K562 (cell line): ENCODE data around the gene NFE2. TPM values are rescaled to one million over a fixed set of nuclear protein-coding genes. Genes with fewer than 3 reads are reported as not detected.

ENCODE experiments used
- ATAC-seq: fragments of 200-7000 bp; cut with Tn5 transposase; 3 replicates; pipeline ENCODE4 v1.9.1; 2020; ENCODE audit warnings: moderate library complexity
- BruUV-seq: library from RNA; stranded (reverse); fragments of 400-500 nt; replicated peaks from 2 replicates; lab custom pipeline; 2021; lab: Mats Ljungman, UMichigan
- CTCF ChIA-PET: fragments of 300-600 bp; formaldehyde crosslinking; extraction: SDS; loops from one replicate; lab custom pipeline; 2021; ENCODE audit warnings: low intra/inter-chr PET ratio; lab: Yijun Ruan, JAX
- POLR2A ChIA-PET: fragments of 300-600, 350-650 bp; sonication (Branson Sonifier 250); formaldehyde crosslinking; extraction: SDS; loops from one replicate; lab custom pipeline; 2021; ENCODE audit warnings: antibody characterized with exemption, inconsistent platforms; lab: Yijun Ruan, JAX
- DNase-seq, 4 experiments: peaks; one replicate each; pipeline versions ENCODE4 v3.0.0 to v3.0.0-alpha.2; 2011 to 2018; ENCODE audit warnings: low spot score in 3 of 4, mixed read lengths in 3 of 4; ENCODE audit errors: extremely low read depth in 1 of 4
- FAIRE-seq: peaks from 2 replicates; lab custom pipeline; 2011; peaks lifted over from hg19 to GRCh38; lab: Jason Lieb, UNC
- H2AFZ ChIP-seq: 2 replicates; pipeline ENCODE4 v1.6.0; 2011; ENCODE audit warnings: low read depth, low read length, control low read depth, inconsistent platforms
- H3K27ac ChIP-seq: fragments of 200-600 bp; 3 replicates; pipeline ENCODE4 v1.8.0; 2011; ENCODE audit warnings: low read depth, mild to moderate bottlenecking, control low read depth, inconsistent platforms, low read length, moderate library complexity, mixed read lengths; ENCODE audit errors: extremely low read depth
- H3K27me3 ChIP-seq, 2 experiments: fragments of 300-600 bp in 1 of 2; 2 replicates in 1 of 2; 3 replicates in 1 of 2; pipeline versions ENCODE4 v1.6.0 to v1.8.0; 2011; ENCODE audit warnings: inconsistent platforms in 2 of 2, low read length in 2 of 2, mild to moderate bottlenecking in 1 of 2, mixed read lengths in 1 of 2, moderate library complexity in 1 of 2; ENCODE audit not compliant: control insufficient read depth in 2 of 2, insufficient read depth in 2 of 2
- H3K36me3 ChIP-seq: fragments of 300-600 bp; 3 replicates; pipeline ENCODE4 v1.8.0; 2011; ENCODE audit warnings: mild to moderate bottlenecking, low read length, inconsistent platforms; ENCODE audit not compliant: control insufficient read depth, insufficient read depth
- H3K4me1 ChIP-seq, 2 experiments: fragments of 200-600 bp in 1 of 2; replicated peaks in 1 of 2; 2 replicates in 1 of 2; 3 replicates in 1 of 2; pipeline versions ENCODE4 v1.5.1 to v1.8.0; 2011; ENCODE audit warnings: inconsistent platforms in 2 of 2, low read length in 2 of 2, mild to moderate bottlenecking in 1 of 2, mixed read lengths in 1 of 2, moderate library complexity in 1 of 2; ENCODE audit not compliant: control insufficient read depth in 2 of 2, insufficient read depth in 2 of 2
- H3K4me2 ChIP-seq: 2 replicates; pipeline ENCODE4 v1.6.1; 2011; ENCODE audit warnings: low read length, control low read depth, inconsistent platforms, mixed read lengths; ENCODE audit not compliant: insufficient read depth
- H3K4me3 ChIP-seq: fragments of 200-600 bp; sonication (generic), shearing (Covaris generic); 2 replicates; pipeline ENCODE4 v1.5.1; 2016; ENCODE audit warnings: control low read depth, inconsistent platforms
- H3K79me2 ChIP-seq: fragments of 200-600 bp; 3 replicates; pipeline ENCODE4 v1.8.0; 2011; ENCODE audit warnings: low read length, inconsistent platforms; ENCODE audit not compliant: control insufficient read depth, insufficient read depth
- H3K9ac ChIP-seq, 2 experiments: 2 replicates each; pipeline versions ENCODE4 v1.6.0 to v1.6.1; 2011; ENCODE audit warnings: low read depth in 2 of 2, low read length in 2 of 2, control low read depth in 1 of 2, inconsistent platforms in 1 of 2, mild to moderate bottlenecking in 1 of 2, mixed read lengths in 1 of 2; ENCODE audit not compliant: insufficient read depth in 1 of 2
- H3K9me1 ChIP-seq: one replicate; pipeline ENCODE4 v1.6.0; 2011; ENCODE audit warnings: inconsistent platforms, mild to moderate bottlenecking, low read length, moderate library complexity; ENCODE audit not compliant: control insufficient read depth, insufficient read depth
- H3K9me3 ChIP-seq: replicated peaks from 2 replicates; pipeline ENCODE4 v1.5.1; 2011; ENCODE audit warnings: low read depth, low read length, inconsistent platforms; ENCODE audit not compliant: control insufficient read depth, insufficient read depth
- H4K20me1 ChIP-seq: replicated peaks from 2 replicates; pipeline ENCODE4 v1.6.1; 2011; ENCODE audit warnings: low read length, inconsistent platforms, mixed read lengths; ENCODE audit not compliant: control insufficient read depth, insufficient read depth
- CBFA2T2 ChIP-seq: fragments of 450-650 bp; conservative IDR thresholded peaks from 2 replicates; pipeline ENCODE4 v1.6.1; 2017; ENCODE audit warnings: mild to moderate bottlenecking
- DDX20 ChIP-seq: fragments of 450-650 bp; IDR thresholded peaks from 2 replicates; pipeline ENCODE4 v1.6.1; 2016; ENCODE audit warnings: missing genetic modification characterization, low read depth, mild to moderate bottlenecking, missing compliant biosample characterization, moderate library complexity
- EZH2 ChIP-seq: IDR thresholded peaks from 2 replicates; pipeline ENCODE4 v1.6.1; 2012; ENCODE audit warnings: low read depth, mild to moderate bottlenecking, inconsistent platforms, low read length, borderline replicate concordance
- GTF2E2 ChIP-seq: fragments of 200-800 bp; sonication (Bioruptor generic); IDR thresholded peaks from 2 replicates; pipeline ENCODE4 v1.6.1; 2016; ENCODE audit warnings: missing genetic modification characterization, missing compliant biosample characterization
- HCFC1 ChIP-seq: IDR thresholded peaks from 2 replicates; pipeline ENCODE4 v1.6.1; 2012; ENCODE audit warnings: low read depth, low read length, improper control_type of control experiment
- JUN ChIP-seq, 2 experiments: sonication (generic) in 1 of 2; formaldehyde crosslinking in 1 of 2; IDR thresholded peaks; 2 replicates each; pipeline versions ENCODE4 v1.6.1 to v1.8.0; 2012 to 2022; ENCODE audit warnings: borderline replicate concordance in 2 of 2, mild to moderate bottlenecking in 2 of 2, improper control_type of control experiment in 1 of 2, low read depth in 1 of 2, low read length in 1 of 2, missing genetic modification reagents in 1 of 2
- TSC22D4 ChIP-seq: fragments of 450-650 bp; IDR thresholded peaks from 2 replicates; pipeline ENCODE4 v1.6.1; 2016; ENCODE audit warnings: missing genetic modification characterization, missing biosample characterization, control low read depth
- ZFPM2 ChIP-seq: fragments of 250-450 bp; sonication (Bioruptor Pico); IDR thresholded peaks from 2 replicates; pipeline ENCODE4 v1.5.1; 2022; ENCODE audit warnings: mild to moderate bottlenecking
- ZNF76 ChIP-seq: fragments of 250-450 bp; sonication (Bioruptor Pico); IDR thresholded peaks from 2 replicates; pipeline ENCODE4 v1.4.0; 2020; ENCODE audit warnings: mild to moderate bottlenecking, moderate library complexity, borderline replicate concordance
- ZNF764 ChIP-seq: fragments of 250-450 bp; sonication (Bioruptor Pico); IDR thresholded peaks from 2 replicates; pipeline ENCODE4 v1.4.0; 2020; ENCODE audit warnings: low read depth, mild to moderate bottlenecking, moderate library complexity
- WGBS: fragments of 100-300 bp; shearing (Covaris generic); methylation state at CpG from one replicate; pipeline ENCODE4 v1.1.6; 2016; ENCODE audit warnings: low coverage, mixed read lengths; ENCODE audit not compliant: insufficient coverage; ENCODE audit errors: missing lambda C conversion rate; 5-methylcytosine and 5-hydroxymethylcytosine counted together
- in situ Hi-C: fragments of 300-500 bp; cut with MboI; formaldehyde crosslinking; loops from 4 replicates; pipeline ENCODE4 v1.15.0; 2018; ENCODE audit warnings: inconsistent platforms, mixed read lengths
- intact Hi-C: fragments of 100-400 bp; cut with micrococcal nuclease; formaldehyde crosslinking; loops from 2 replicates; pipeline ENCODE4 v1.14.2; 2022
- polyA plus RNA-seq, 8 experiments: library from polyadenylated mRNA; depleted of rRNA in 4 of 8; stranded (reverse) in 5 of 8; unstranded in 3 of 8; fragments of >200 nt; fragmentation: Nextera tagmentation in 2 of 8; fragmentation: Illumina TruSeq in 1 of 8; extraction: Ambion mirVana in 2 of 8; extraction: Trizol in 1 of 8; gene quantifications; 2 replicates each; pipeline versions ENCODE4 v1.2.1 to v1.2.3, GENCODE V29; 2011 to 2014; ENCODE audit warnings: inconsistent platforms in 1 of 8, missing spikeins in 1 of 8
- total RNA-seq, 7 experiments: library from RNA; depleted of rRNA in 6 of 7; stranded (reverse); fragments of >200 nt in 6 of 7; fragmentation: Illumina TruSeq in 2 of 7; extraction: Trizol in 2 of 7; gene quantifications; 2 replicates each; pipeline versions ENCODE4 v1.2.1 to v1.2.3, GENCODE V29; 2011 to 2021; ENCODE audit warnings: low replicate concordance in 1 of 7
- TF ChIP-seq, protein P1 (sequence below): fragments of 250-450 bp; sonication (Bioruptor Pico); IDR thresholded peaks from 2 replicates; pipeline ENCODE4 v1.4.0; 2020; ENCODE audit warnings: borderline replicate concordance
- TF ChIP-seq, protein P2 (sequence below): sonication (generic); formaldehyde crosslinking; IDR thresholded peaks from 2 replicates; pipeline ENCODE4 v1.8.0; 2023; ENCODE audit warnings: mild to moderate bottlenecking, missing genetic modification reagents
- TF ChIP-seq, protein P3 (sequence below): fragments of 450-650 bp; IDR thresholded peaks from 2 replicates; pipeline ENCODE4 v1.6.1; 2016; ENCODE audit warnings: borderline replicate concordance
- TF ChIP-seq, protein P4 (sequence below): sonication (generic); formaldehyde crosslinking; IDR thresholded peaks from 2 replicates; pipeline ENCODE4 v1.5.0; 2020; ENCODE audit warnings: missing genetic modification reagents

NFE2 gene
- total and polyA plus RNA-seq, 9 of the 15 experiments (the other 6 are each of a cell fraction or from before 2014, with no cell fraction given): 12.3 to 282 (median 208) TPM

DNA sequence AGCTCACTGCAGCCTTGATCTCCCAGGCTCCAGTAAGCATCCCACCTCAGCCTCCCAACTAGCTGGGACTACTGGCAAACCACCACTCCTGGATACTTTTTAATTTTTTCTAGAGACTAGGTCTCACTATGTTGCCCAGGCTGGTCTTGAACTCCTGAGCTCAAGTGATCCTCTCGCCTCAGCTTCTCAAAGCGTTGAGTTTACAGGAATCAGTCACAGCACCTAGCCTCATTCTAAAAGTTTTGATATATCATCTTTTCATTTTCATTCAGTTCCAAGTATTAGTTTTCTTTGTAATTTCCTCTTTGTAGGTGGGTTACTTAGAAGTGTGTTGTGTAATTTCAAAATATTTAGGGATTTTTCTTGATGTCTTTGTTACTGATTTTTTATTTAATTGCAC, 30.5 kb downstream of the NFE2 start:
- Histone ChIP-seq H3K27me3 (no peaks in the 10 kb centered on the region), H3K9me1 (no peaks in the 10 kb centered on the region), H4K20me1 (no peaks in the 10 kb centered on the region), H3K4me2 (no peak overlapping the region), H3K27ac (no peak overlapping the region), H3K9me3 (no peaks in the 10 kb centered on the region), H3K4me1 (peaks cover 6 to 9% of the 10 kb centered on the region in 2 experiments; a peak in 4 of 5 replicates), H3K4me3 (no peak overlapping the region), H3K79me2 (peaks cover 25% of the 10 kb centered on the region), H3K36me3 (peaks cover 28% of the 10 kb centered on the region), H3K9ac (no peak overlapping the region; a peak in 1 of 4 replicates), H2AFZ (no peak overlapping the region)
- no TSS peak for BruUV-seq
- ATAC-seq (no peak; the same call in 2 of the 3 replicates), FAIRE-seq (no peak), DNase-seq (no peak)
- intact Hi-C loops (no loop called here), in situ Hi-C loops (no loop called here)
- 69% methylated on average over 2 of the region's 2 CpGs for WGBS
- CTCF ChIA-PET: no interaction called here
- POLR2A ChIA-PET: interaction anchor here (0.6 to 5.7 kb wide), 6 partner anchors 8 to 19 kb away, joined by 3 to 46 read pairs (median 4); partner anchors contain the start of genes CBX5 and HNRNPA1
- no peak for TF ChIP-seq TSC22D4 (tag)
- TF ChIP-seq, protein P1, sequence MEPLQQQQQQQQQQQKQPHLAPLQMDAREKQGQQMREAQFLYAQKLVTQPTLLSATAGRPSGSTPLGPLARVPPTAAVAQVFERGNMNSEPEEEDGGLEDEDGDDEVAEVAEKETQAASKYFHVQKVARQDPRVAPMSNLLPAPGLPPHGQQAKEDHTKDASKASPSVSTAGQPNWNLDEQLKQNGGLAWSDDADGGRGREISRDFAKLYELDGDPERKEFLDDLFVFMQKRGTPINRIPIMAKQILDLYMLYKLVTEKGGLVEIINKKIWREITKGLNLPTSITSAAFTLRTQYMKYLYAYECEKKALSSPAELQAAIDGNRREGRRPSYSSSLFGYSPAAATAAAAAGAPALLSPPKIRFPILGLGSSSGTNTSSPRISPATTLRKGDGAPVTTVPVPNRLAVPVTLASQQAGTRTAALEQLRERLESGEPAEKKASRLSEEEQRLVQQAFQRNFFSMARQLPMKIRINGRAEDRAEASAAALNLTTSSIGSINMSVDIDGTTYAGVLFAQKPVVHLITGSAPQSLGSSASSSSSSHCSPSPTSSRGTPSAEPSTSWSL (CRISPR knock-in tag): no peak
- TF ChIP-seq EZH2: no peak
- no peak for TF ChIP-seq HCFC1
- no peak for TF ChIP-seq ZFPM2
- no peak for TF ChIP-seq DDX20 (tag)
- no peak for TF ChIP-seq GTF2E2
- no peak for TF ChIP-seq CBFA2T2
- TF ChIP-seq, protein P2, sequence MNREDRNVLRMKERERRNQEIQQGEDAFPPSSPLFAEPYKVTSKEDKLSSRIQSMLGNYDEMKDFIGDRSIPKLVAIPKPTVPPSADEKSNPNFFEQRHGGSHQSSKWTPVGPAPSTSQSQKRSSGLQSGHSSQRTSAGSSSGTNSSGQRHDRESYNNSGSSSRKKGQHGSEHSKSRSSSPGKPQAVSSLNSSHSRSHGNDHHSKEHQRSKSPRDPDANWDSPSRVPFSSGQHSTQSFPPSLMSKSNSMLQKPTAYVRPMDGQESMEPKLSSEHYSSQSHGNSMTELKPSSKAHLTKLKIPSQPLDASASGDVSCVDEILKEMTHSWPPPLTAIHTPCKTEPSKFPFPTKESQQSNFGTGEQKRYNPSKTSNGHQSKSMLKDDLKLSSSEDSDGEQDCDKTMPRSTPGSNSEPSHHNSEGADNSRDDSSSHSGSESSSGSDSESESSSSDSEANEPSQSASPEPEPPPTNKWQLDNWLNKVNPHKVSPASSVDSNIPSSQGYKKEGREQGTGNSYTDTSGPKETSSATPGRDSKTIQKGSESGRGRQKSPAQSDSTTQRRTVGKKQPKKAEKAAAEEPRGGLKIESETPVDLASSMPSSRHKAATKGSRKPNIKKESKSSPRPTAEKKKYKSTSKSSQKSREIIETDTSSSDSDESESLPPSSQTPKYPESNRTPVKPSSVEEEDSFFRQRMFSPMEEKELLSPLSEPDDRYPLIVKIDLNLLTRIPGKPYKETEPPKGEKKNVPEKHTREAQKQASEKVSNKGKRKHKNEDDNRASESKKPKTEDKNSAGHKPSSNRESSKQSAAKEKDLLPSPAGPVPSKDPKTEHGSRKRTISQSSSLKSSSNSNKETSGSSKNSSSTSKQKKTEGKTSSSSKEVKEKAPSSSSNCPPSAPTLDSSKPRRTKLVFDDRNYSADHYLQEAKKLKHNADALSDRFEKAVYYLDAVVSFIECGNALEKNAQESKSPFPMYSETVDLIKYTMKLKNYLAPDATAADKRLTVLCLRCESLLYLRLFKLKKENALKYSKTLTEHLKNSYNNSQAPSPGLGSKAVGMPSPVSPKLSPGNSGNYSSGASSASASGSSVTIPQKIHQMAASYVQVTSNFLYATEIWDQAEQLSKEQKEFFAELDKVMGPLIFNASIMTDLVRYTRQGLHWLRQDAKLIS: no peak
- no peak for TF ChIP-seq ZNF76 (CRISPR knock-in tag)
- TF ChIP-seq, protein P3, sequence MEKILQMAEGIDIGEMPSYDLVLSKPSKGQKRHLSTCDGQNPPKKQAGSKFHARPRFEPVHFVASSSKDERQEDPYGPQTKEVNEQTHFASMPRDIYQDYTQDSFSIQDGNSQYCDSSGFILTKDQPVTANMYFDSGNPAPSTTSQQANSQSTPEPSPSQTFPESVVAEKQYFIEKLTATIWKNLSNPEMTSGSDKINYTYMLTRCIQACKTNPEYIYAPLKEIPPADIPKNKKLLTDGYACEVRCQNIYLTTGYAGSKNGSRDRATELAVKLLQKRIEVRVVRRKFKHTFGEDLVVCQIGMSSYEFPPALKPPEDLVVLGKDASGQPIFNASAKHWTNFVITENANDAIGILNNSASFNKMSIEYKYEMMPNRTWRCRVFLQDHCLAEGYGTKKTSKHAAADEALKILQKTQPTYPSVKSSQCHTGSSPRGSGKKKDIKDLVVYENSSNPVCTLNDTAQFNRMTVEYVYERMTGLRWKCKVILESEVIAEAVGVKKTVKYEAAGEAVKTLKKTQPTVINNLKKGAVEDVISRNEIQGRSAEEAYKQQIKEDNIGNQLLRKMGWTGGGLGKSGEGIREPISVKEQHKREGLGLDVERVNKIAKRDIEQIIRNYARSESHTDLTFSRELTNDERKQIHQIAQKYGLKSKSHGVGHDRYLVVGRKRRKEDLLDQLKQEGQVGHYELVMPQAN: no peak
- TF ChIP-seq JUN (IDR thresholded peaks at IDR 0.05; ENCODE audit: borderline replicate concordance, low read depth, low read length): no peak
- TF ChIP-seq JUN (CRISPR knock-in tag; IDR thresholded peaks at IDR 0.05; ENCODE audit: borderline replicate concordance): no peak
- TF ChIP-seq, protein P4, sequence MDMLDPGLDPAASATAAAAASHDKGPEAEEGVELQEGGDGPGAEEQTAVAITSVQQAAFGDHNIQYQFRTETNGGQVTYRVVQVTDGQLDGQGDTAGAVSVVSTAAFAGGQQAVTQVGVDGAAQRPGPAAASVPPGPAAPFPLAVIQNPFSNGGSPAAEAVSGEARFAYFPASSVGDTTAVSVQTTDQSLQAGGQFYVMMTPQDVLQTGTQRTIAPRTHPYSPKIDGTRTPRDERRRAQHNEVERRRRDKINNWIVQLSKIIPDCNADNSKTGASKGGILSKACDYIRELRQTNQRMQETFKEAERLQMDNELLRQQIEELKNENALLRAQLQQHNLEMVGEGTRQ: no peak
- TF ChIP-seq ZNF764 (CRISPR knock-in tag): no peak
